ENCODE measurements around the gene OFD1.
"Not testable (repeated sequence)": the region's sequence is repeated elsewhere in the genome, so short reads cannot be mapped to it uniquely, and the experiment has no call there.

Gene OFD1

DNA sequence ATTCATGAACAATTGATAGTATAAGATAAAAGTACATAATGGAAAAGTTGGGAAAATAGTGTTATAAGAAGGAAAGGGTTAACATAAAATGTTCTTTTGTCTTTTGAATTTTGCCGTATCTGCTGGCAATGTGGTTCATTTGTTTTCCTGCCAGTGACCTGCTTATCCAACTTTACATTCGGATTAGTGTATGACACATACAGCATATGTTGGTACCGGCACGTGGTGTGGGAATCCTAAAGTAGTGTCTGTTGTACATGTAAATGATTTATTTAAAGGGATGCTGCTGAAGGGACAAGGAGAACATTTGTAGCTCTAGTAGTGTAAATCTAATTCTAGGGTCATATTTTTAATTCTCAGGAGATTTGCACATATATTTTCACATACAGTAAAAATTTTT lies 34.2 kb upstream of the OFD1 start:
- no peak for DNase-seq (ENCODE audit: low read depth in 1 of 2, low spot score in 1 of 2)

DNA sequence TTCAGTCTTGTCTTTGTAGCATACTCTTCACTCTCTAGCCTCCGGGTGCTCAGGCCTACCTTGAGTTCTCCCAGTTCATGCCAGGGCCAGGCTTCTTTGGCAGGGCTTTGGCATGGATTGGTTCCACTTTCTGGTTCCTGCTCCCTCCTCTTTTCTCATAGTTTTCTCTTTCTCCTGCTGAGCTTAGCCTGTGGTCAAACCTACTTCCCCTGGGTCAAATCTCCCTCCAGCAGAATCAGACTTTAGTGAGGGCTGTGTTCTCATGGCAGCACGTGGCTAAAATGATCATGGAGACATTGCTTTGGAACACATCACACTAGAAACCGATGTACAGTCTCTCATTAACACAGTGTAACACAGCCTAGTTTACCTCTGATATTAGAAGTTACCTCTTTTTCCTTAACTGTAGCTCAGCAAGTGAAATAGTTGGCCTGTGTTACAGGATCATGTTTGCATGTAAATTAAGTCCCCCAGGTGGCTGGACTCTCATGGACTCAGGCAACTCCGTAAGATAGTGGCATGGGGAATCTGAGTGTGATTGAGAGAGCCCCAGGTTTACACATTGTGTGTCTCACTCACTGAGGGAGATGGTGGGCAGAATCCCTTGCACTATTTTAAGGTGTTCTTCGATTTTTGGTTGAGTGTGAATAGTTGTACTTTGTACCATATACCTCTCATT lies 32.3 kb upstream of the OFD1 start:
- no peak for DNase-seq (ENCODE audit: low read depth in 1 of 2, low spot score in 1 of 2)

DNA sequence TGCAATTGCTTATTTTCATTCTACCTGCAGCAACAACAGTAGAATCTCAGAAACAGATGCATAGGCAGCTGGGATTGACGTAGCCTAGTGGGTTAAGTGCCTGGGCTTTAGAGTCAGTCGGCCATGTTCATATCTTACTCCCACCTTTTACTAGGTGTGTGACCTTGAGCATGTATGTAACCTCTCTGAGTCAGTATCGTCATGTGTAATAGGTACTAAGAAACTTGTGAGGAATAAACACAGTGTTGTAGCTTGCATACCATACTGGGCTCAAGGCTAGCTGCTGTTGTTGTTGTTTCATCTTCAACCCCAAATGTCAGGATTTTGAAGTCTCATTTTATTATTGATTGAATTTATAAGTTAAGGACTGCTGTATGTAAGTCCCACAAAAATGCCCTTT lies 31.4 kb upstream of the OFD1 start:
- no peak for DNase-seq (ENCODE audit: low read depth in 1 of 2, low spot score in 1 of 2)

DNA sequence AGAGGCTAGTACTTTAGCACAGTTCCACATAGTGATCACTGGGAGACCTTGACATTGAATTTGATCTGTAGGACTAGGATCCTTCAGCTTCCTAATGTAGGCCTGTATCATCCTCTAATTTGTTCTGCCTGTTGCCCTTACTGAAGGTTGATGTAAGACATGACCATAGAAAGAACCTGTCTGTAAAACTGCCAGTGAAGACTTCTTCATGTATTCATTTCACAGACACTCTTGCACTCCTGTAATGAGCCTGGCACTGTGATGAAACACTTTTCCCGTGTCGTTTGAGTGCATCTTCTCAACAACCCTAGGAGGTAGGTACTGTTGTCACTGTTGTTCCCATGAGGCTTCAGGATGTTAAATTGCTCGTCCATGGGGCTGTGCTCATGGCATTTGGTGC lies 31.0 kb upstream of the OFD1 start:
- DNase-seq (ENCODE audit: low read depth in 1 of 2, low spot score in 1 of 2) = no peak

DNA sequence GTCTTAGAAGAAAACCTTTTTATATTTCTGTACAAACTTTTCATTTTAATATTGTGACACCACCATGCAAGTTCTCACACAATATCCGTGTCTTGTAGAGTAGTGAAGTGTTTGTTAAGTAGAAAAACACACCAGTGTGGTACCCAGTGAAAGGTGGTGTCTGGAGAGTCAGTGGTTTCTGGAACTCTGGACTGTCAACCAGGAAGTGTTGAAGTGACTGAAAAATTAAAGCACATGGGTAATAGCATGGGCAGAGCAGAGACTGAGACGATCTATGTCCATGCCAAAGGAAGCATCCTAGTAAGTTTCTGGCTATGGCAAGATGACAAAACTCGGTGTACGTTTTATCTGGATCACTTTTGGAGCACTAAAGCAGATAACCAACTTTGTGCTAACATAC lies 23.4 kb upstream of the OFD1 start:
- DNase-seq (ENCODE audit: low read depth in 1 of 2, low spot score in 1 of 2) = no peak

DNA sequence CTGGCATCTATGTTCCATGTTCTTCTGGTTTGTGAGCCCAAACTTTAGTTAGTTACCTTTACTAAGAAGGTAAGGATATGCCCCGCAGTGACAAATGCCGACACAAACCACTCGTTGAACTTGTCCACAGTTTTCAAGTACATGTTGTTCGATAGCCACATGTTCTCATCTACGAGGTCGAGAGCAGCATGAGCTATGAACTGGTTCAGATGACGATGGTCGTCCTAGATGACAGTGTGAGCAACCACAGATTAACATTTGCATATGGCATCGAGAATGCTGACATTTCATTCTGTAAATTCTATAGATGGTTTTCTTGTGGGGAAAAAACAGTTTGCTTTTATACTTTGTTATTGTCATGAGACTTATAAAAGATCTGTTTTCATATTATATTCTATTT lies 18.1 kb upstream of the OFD1 start:
- no peak for DNase-seq (ENCODE audit: low read depth in 1 of 2, low spot score in 1 of 2)

DNA sequence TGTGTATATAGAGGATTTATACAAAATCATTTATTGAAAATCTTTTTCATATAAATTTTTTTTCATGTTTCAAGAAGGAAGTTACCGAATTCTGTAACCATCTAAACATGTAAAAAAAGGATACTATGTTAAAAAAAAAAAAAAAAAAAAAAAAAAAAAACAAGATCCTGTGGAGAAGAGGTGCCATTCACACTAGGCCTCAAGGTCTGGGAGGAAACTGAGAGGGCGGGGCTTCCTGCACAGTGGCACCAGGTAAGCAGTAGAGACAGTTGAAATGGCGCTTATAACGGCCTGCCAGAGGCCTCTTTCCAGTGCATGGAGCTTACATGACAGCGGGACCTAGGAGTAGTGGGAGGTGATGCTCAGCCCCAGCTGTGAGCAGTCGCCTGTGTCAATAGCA lies 17.6 kb upstream of the OFD1 start:
- DNase-seq (ENCODE audit: low read depth in 1 of 2, low spot score in 1 of 2) = no peak

DNA sequence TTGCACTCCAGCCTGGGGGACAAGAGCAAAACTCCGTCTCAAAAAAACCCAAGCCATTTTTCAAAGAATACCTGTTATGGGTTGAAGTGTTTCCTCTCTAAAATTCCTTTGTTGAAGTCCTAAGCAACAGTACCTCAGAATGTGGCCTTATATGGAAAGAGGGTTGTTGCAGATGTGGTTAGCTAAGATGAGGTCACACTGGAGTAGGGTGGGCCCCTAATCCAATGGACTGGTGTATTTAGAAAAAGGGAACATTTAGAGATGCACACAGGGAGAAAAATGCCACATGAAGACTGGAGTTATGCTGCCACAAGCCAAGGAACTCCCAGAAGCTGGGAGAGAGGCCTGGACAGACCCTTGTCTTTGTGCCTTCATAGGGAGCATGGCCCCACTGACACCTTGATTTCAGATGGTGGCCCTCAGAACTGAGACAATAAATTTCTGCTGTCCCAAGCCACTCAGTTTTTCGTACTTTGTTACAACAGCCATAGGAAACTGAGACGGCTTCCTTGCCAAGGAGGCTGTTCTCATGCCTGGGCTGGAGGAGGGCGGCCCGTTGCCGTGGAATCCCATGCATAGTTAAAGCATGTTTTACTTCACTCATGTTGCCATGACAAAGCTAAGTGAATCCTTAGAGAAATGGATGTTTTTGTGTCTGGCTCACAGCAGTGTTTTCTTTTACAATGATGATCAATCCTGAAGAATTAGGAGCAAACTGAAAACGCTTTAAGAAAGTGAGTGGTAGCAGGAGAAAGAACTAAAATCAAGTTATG lies 16.7 kb upstream of the OFD1 start:
- DNase-seq (ENCODE audit: low read depth in 1 of 2, low spot score in 1 of 2) = no peak

DNA sequence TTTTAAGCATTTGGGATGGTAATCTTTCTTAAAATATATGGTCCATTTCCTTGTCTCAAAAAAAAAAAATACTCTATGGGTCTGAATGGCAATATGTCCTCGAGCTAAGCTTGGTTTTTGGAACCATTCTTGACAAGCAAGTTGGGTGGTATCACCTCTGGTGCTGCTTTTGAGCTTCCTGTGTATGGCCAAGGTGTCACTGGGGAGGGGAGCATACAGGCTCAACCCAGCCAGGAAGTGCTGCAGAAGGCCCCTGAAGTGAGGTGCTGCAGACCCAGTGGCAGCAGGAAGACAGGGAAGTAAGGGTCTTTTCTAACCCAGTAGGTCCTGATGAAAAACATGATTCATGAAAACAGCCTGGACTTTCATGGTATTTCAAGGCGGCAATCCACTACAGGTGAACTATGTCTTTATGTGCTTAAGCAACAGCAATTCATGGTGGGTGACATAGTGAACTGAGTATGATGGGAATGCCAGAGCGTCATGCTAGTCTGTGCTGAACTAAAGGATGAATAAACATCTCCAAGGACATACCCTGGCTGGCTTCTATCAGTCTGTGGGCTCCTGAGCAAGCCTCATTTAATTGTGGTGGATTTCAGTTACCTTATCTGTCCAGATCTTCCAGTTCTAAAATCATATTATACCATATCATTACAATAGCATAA lies 15.2 kb upstream of the OFD1 start:
- no peak for DNase-seq (ENCODE audit: low read depth in 1 of 2, low spot score in 1 of 2)

DNA sequence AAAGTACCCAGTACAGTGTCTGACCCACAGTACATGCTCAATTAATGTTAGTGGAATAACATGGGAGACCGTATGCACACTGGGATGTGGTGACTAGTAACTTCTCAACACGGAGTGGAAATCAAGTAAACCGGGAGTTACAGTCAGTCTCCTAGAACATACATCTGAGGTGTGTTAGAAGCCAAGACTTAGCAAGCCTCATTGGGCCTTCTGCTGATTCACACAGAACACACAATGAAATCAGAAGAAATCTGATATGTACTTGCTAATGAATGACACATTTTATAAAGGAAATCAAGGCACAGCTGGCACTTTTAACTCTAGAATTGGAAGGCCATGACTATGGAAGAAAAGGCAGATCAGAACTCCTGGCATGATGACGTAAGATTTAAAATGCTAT lies 13.2 kb upstream of the OFD1 start:
- DNase-seq (ENCODE audit: low read depth in 1 of 2, low spot score in 1 of 2) = no peak

DNA sequence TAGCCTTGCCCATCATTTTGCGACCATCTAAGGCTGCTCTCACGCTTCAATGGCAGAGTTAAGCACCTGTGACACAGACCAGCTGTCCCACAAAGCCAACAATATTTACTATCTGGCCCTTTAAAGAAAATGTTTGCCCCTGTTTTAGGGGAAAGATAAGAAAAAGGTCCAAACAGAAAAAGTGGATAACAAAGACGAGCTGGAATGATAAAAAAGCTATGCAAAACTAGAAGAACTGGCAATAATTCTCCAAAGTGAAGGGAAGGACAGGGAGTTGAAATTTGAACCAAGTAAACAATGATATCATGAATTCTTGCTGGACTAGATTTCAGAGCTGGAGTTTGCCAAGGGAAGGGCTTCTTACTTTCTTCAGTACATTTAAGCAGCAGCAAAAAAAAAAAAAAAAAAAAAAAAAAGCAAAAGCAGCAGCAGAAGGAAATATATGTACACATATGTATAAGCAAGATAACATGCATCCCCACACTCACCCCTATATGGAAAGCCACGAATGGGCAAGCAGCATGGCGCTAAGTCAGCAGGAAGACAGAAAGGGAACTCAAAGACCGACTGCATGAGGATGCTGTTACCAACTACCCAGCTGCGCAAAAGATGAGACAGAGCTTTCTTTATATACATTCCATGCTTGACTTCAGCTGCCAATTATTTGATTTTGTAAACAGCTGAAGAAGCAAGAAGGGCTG lies 12.6 kb upstream of the OFD1 start:
- DNase-seq (ENCODE audit: low read depth in 1 of 2, low spot score in 1 of 2) = no peak

DNA sequence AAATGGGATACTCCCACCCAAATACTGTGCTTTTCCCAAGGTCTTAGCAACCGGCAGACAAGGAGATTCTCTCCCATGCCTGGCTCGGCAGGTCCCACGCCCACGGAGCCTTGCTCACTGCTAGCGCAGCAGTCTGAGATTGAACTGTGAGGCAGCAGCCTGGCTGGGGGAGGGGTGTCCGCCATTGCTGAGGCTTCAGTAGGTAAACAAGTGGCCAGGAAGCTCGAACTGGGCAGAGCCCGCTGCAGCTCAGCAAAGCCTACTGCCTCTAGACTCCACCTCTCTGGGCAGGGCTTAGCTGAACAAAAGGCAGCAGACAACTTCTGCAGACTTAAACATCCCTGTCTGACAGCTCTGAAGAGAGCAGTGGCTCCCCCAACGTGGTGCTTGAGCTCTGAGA lies 9.7 kb upstream of the OFD1 start:
- not testable (repeated sequence) for DNase-seq (ENCODE audit: low read depth in 1 of 2, low spot score in 1 of 2)

DNA sequence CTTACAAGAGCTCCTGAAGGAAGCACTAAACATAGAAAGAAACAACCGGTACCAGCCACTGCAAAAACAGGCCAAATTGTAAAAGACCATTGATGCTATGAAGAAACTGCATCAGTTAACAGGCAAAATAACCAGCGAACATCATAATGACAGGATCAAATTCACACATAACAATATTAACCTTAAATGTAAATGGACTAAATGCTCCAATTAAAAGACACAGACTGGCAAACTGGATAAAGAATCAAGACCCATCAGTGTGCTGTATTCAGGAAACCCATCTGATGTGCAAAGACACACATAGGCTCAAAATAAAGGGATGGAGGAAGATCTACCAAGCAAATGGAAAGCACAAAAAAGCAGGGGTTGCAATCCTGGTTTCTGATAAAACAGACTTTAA lies 8.0 kb upstream of the OFD1 start:
- not testable (repeated sequence) for DNase-seq (ENCODE audit: low read depth in 1 of 2, low spot score in 1 of 2)

DNA sequence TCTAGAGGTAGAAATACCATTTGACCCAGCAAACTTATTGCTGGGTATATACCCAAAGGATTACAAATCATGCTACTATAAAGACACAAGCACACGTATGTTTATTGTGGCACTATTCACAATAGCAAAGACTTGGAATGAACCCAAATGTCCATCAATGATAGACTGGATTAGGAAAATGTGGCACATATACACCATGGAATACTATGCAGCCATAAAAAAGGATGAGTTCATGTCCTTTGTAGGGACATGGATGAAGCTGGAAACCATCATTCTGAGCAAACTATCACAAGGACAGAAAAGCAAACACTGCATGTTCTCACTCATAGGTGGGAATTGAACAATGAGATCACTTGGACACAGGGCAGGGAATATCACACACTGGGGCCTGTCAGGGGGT lies 4.0 kb upstream of the OFD1 start:
- not testable (repeated sequence) for DNase-seq (ENCODE audit: low read depth in 1 of 2, low spot score in 1 of 2)

DNA sequence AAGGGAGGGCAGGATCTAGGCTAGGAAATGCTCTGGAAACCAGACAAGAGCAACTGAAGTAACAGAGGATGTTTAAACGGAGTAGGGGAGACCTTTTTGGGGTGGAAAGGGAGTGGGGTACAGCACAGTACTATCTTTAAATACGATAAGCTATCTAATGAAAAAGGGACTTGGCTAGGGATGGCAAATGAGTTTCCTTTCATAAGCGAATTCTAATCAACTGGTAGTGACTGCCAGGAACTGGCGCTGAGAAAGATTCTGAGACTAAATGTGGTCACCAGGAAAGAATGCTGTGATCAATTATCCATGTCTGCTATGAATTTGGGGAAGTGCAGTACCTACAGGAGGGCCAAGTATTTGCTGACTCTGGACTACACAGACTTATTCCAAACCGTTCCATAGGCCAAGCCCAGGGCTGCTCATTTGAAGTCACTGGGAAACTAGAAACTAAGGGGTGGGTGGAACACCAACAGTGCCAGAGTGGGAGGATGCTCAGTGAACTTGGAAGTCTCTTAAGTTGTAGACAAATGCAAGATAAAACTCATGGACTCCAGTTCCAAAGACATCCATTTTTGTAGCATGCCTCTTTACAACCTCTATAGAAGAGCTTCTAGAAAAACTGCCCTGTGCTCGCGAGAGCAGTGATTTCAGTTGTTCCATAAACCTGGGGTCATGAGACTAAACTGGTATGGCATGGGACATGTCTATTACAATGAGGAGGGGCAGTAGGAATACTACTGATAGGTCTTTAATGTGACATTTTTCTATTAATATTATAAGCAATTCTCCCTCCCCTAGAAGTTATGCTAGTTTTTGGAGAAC lies 2.1 kb upstream of the OFD1 start:
- no peak for DNase-seq (ENCODE audit: low read depth in 1 of 2, low spot score in 1 of 2)

DNA sequence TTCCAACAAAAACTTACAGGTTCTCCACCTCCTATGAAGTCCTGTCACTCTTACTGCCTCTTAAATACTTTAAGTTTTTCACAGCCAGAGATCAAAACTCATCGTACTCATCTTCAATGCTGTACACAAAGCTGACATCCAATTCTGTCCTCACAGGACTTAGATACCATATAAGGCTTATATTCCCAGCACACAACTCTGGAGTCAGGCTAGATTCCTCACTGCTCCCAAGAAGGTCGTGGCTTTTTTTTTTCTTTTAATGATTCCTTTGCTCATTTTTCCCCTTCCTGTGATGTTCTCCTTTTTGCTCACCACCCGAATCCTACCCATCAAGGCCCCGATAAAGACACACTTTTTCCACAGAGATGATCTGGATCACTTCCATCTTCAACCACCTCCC lies 1.0 kb upstream of the OFD1 start:
- no peak for DNase-seq (ENCODE audit: low read depth in 1 of 2, low spot score in 1 of 2)

DNA sequence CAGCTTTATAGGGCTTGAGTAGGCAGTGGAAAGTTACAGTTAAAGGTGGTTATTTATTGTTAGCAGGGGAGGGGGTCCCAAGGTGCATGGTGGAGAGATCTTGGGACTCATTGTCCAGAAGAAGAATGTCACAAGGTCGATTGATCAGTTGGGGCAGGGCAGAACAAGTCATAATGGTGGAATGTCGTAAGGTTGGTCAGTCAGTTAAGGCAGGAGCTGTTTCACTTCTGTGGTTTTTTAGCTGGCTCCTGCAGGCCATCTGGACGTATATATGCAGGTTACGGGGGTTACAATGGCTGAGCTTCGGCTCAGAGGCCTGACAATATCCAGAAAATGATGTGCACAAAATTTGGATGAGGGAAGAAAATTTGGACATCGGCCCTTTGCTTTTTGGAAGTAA lies 7.1 kb downstream of the OFD1 start:
- no peak for DNase-seq (ENCODE audit: low read depth in 1 of 2, low spot score in 1 of 2)

DNA sequence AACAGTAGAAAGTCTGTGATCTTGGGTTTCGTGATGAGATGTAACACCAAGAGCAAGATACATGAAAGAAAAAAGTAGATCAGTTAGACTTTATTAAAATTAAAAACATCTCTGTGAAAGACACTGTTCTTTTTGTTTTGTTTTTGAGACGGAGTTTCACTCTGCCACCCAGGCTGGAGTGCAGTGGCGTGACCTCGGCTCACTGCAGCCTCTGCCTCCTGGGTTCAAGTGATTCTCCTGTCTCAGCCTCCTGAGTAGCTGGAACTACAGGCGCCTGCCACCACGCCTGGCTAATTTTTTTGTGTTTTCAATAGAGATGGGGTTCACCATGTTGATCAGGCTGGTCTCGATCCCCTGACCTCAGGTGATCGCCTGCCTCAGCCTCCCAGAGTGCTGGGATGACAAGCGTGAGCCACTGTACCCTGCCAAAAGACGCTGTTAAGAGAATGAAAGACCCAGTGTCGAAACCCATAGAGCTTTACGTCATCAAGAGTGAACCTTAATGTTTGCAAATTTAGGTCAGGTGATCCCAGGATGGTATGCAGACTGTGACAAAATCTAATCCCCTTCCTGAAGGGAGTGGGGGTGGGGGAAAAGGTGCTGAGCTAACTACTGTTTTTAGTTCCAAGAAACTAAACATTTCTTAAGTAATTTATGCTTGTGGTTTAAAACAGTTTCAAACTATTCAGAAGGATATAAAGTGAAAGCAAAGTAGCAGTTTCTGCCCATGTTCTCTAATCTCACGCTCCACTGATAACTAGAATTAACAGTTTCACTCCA lies 8.0 kb downstream of the OFD1 start:
- DNase-seq (ENCODE audit: low read depth in 1 of 2, low spot score in 1 of 2) = no peak

DNA sequence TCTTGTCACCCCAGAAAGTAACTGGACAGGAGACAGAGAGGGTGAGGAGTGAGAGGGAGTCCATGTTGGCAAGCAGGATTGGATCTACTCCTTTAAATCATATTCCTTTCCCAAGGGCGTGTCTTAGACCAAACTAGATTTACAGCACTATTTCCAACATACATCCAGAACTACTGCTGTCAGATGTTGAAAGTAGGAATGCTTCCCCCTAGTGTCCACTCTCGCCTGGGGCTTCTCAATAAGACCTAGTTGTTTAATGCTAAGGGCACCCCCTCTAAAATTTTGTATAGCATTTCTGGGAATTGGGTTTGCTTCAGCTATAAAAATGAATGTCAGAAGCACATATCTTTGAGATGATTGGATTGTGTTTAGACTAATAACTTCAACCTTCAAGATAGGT lies 13.3 kb downstream of the OFD1 start:
- DNase-seq (ENCODE audit: low read depth in 1 of 2, low spot score in 1 of 2) = no peak

DNA sequence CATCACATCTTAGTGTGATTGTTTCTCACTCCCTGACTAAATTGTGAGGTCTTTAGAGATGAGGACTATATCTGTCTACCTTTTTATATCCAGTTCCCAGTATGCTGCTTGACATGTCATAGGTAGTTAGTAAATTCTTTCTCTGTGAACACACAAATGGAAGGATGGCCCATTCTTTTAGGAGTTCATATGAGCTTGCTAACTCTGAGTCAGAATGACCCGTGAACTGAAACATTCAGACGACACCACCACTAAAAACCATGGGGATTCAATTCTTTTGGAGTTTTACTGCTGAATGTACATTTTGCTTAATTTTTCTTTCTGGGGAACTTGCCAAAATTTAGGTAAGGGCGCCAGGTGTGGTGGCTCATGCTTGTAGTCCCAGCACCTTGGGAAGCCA lies 13.9 kb downstream of the OFD1 start:
- no peak for DNase-seq (ENCODE audit: low read depth in 1 of 2, low spot score in 1 of 2)
